NCI-H2171 treated with DMSO at 0.1 percent for 48 hours (cell line): ENCODE results near the gene CEP78.

ENCODE experiments used
- DNase-seq: peaks from one replicate; lab custom pipeline; 2025; lab: John Stamatoyannopoulos, UW

Gene CEP78

DNA sequence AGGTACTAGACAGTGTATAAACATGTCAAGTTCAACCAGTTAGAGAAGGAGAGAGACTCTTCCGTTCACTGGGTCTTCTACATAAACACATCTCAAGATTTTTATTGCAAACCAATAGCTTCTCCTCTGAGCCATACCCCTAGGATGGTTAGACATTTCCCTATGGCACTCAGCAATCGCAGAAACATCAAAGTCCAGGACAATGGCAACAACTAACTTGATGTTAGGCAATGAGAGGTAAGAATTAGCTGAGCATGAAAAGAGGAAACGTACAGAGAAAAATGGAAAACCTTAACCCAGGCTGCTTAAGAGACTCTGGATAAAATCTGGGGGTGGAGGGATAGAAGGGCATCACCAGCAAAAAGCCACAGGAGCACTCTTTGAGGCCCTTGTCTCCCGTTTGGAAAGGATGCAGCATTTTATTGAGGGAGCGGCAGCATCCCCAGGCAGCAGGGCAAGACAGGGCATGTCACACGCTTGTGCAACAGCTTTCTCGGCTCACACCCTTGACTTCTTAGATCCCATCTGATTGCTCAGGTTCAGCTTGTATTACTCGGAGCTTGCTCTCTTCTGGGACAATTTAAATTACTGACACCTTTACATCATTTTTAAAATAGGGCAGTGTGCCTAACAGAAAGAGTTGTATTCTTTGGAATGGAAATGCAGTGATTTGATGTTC lies 52.5 kb downstream of the CEP78 start:
- peak; percentile 88 for DNase-seq

GRCh38 chr9:78289474-78289873 lies 53.6 kb downstream of the CEP78 start:
- no peak for DNase-seq

DNA sequence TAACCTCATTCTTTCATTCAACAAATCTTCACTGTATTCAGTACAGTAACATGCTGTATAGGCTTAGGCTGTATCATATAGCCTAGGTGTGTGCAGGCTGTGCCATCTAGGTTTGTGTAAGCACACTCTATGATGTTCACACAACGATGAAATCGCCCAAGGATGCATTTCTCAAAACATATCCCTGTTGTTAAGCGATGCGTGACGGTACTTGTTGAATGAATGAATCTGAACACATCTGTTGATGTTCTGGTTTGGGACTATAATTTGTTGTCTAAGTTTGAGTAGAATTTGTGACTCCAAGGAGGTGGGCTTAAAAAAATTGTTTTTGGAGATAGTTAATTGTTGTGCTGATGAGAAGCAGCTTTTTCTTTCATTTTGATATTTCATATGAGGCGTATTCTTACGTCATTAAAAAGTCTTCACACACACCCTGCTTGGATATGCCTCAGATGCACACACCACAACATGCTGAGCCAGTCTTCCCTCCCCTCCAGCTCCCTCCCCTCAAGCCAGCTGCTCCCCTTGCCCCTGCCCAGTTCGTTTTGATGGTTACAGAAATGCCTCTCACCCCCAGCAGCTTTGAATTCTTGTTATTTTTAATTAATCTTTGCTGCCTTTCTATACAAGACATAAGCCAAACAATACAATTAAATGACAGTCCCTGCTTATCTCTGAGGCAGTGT lies 55.5 kb downstream of the CEP78 start:
- DNase-seq: peak; percentile 80

GRCh38 chr9:78292026-78292425 lies 56.2 kb downstream of the CEP78 start:
- peak; percentile 63 for DNase-seq

GRCh38 chr9:78292716-78293497 lies 57.0 kb downstream of the CEP78 start:
- DNase-seq: no peak

GRCh38 chr9:78294290-78295176 lies 58.7 kb downstream of the CEP78 start:
- DNase-seq: peak; percentile 30

DNA sequence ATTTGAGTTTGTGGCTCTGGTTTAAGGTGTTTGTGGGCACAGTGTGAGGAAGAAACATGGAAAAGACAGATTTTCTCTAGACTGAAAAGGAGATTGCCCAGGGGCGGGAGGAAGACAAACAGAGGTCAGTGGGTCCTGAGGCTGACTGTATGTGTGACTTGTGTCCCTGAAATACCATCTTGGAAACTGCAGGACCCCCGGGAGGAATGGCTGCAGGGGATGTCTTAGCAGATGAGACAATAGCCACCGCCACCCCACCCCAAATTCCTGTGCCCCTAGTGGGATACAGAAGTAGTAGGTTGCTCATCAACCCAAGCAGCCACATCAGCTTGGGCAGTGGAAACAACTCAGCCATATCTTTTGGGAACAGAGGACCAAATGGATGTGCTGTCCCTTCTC lies 59.3 kb downstream of the CEP78 start:
- no peak for DNase-seq

GRCh38 chr9:78295731-78296130 lies 59.9 kb downstream of the CEP78 start:
- DNase-seq: no peak

- peak; percentile 77 for DNase-seq
These were observed 60.5 kb downstream of the CEP78 start for GRCh38 chr9:78296201-78296892.

- peak; percentile 97 for DNase-seq
These were observed 61.2 kb downstream of the CEP78 start, which contains the start of gene PSAT1 for GRCh38 chr9:78296893-78297671. PSAT1 (plus strand) TSS chr9:78297125; CDS start chr9:78297211, 86 bp downstream.

GRCh38 chr9:78297672-78297961 lies 61.7 kb downstream of the CEP78 start:
- no peak for DNase-seq

- DNase-seq: no peak
These were observed 62.3 kb downstream of the CEP78 start for GRCh38 chr9:78298046-78298765.

- no peak for DNase-seq
These were observed 64.3 kb downstream of the CEP78 start for GRCh38 chr9:78300209-78300608.

GRCh38 chr9:78301466-78301865 lies 65.6 kb downstream of the CEP78 start:
- no peak for DNase-seq

- DNase-seq: no peak
These were observed 67.6 kb downstream of the CEP78 start for GRCh38 chr9:78303377-78304062.

- no peak for DNase-seq
These were observed 68.5 kb downstream of the CEP78 start for GRCh38 chr9:78304357-78304756.

DNA sequence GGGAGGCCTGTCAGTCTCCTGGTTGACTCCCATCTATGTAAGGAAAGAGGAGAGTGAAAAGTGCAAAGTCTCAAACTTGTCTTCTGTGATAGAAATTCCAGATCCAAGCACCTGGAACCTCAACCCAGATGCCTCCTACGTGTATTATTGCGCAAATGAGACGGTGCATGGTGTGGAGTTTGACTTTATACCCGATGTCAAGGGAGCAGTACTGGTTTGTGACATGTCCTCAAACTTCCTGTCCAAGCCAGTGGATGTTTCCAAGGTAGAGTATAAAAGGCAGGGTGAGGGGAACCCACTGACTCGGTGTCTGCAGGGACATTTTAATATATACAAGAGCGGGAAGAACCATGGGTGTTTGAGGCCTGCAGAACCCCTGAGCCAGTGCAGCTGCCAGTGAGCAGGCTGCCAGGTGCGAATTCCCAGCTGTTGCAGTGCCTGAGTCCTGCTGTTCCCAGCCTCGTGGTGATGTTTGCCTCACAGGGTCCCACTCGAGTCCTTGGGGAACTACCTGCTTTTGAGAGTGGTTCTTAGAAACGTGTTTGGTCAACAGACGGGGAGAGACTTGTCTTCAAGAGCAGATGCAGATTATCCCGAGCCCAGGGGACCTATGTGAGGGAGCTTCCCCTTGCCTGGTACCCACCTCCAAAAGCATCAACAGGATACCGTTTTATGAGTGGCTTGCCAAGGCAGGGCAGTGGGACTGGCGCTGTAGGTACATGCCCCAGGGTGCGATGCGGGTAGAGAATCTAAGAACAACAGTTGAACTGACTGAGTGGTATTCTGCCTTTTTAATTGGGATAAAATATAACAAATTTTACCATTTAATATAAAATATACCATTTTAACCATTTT lies 70.6 kb downstream of the CEP78 start:
- DNase-seq: peak; percentile 36

GRCh38 chr9:78307360-78307759 lies 71.5 kb downstream of the CEP78 start:
- DNase-seq: no peak
